Cardiac fibroblast (primary cell): ENCODE measurements around the gene CSNK1E.

Experiments
- DNase-seq, 2 donors: peaks; one replicate each; pipeline versions ENCODE4 v3.0.0 to v3.0.0-alpha.2; 2010; ENCODE audit warnings: low read depth in 2 of 2
- H3K4me3 ChIP-seq, 2 donors: replicated peaks in 1 of 2; 1 replicate in 1 of 2; 2 replicates in 1 of 2; pipeline ENCODE4 v1.5.1; 2011; ENCODE audit warnings: low read depth in 2 of 2, low read length in 2 of 2, mild to moderate bottlenecking in 2 of 2, moderate library complexity in 1 of 2
- TF ChIP-seq, protein P1 (sequence below): IDR thresholded peaks from one replicate; pipeline ENCODE4 v1.5.1; 2011; ENCODE audit warnings: low read depth, mild to moderate bottlenecking, low read length, inconsistent platforms

Gene CSNK1E

GRCh38 chr22:38266120-38266519, 51.1 kb downstream of the CSNK1E start:
- TF ChIP-seq, protein P1, sequence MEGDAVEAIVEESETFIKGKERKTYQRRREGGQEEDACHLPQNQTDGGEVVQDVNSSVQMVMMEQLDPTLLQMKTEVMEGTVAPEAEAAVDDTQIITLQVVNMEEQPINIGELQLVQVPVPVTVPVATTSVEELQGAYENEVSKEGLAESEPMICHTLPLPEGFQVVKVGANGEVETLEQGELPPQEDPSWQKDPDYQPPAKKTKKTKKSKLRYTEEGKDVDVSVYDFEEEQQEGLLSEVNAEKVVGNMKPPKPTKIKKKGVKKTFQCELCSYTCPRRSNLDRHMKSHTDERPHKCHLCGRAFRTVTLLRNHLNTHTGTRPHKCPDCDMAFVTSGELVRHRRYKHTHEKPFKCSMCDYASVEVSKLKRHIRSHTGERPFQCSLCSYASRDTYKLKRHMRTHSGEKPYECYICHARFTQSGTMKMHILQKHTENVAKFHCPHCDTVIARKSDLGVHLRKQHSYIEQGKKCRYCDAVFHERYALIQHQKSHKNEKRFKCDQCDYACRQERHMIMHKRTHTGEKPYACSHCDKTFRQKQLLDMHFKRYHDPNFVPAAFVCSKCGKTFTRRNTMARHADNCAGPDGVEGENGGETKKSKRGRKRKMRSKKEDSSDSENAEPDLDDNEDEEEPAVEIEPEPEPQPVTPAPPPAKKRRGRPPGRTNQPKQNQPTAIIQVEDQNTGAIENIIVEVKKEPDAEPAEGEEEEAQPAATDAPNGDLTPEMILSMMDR: no peak
- no peak overlapping the region for H3K4me3 ChIP-seq
- peak in 1 of 2 donors; percentile 60 for DNase-seq

DNA sequence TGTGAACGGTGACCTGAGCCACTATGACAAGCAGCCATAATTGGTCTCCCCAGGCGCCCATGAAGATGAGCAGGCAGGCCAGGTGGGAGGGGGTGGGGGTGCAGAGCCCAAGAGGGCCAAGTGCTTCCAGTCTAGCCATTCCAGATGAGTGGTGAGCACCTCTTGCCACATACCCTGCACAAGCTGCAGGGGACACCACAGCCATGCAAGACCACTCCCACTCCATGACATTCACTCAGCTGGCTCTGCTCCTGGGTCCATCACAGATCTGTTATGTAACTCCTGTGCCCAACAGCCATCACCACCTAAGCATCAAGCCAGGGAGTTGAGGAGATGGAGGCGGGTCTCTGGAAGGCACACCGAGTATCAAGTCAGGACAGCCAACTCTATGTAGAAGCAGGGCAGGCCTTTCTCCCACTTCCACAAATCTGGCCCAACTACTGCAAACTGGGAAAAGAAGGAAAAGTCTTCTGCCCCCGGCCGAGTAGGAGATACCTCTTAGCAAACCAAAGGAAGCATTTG, 52.9 kb downstream of the CSNK1E start:
- no peak for DNase-seq
- no peak overlapping the region for H3K4me3 ChIP-seq
- TF ChIP-seq, protein P1: no peak

GRCh38 chr22:38262051-38262795, 55.0 kb downstream of the CSNK1E start:
- peak; percentile 30 to 50 for DNase-seq

DNA sequence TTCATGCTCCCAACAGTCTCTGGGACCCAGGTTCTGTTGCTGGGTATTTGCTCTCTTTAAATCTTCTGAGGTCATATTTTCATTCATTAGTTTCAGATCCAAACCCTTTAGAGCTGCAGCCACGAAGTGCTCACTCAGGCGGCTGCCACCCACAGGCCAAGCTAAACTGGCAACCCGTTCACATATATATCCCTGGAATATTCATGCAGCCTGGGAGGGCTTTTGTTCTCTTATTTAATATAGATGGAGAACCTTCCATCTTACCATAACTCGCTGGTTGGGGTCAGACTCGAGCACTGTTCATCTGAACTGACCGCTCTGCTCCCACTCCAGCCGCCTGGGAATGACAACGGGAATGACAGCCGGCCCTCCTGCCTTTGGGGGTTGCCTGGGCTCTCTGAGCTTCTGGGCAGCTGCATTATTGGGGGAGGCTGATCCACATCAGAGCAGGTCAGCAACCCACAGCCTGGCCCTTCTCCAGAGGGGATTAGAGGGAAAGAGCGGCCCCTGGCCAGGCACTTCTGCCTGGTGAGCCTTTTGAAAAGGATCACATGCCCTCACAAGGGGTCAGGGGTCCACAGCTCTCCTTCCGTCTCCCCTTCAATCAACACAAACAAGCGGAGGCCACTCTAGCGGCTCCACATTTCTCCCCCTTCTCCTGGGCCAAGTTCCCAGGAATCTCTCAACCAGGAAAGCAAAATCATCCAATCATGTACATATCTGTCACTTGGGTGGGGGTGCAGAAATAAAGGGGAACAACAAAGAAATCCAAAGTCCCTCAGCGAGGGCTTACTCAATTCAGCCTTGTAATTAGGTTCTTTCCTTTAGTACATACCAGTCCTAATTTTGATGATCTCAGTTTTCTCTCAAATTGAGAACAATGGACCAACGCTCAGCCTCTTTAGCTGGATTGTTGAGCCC, 56.2 kb downstream of the CSNK1E start:
- peak; percentile 24 to 44 for DNase-seq
- TF ChIP-seq, protein P1: no peak
- H3K4me3 ChIP-seq: peak overlapping the region in 1 of 2 donors; percentile 8

More at GRCh38 chr22:38262051-38262795, 55.0 kb downstream of the CSNK1E start:
- TF ChIP-seq, protein P1: peak; percentile 70
- H3K4me3 ChIP-seq: no peak overlapping the region

- H3K4me3 ChIP-seq: no peak overlapping the region
- no peak for DNase-seq
- TF ChIP-seq, protein P1: no peak
Observed at GRCh38 chr22:38259370-38259769, 57.9 kb downstream of the CSNK1E start.

DNA sequence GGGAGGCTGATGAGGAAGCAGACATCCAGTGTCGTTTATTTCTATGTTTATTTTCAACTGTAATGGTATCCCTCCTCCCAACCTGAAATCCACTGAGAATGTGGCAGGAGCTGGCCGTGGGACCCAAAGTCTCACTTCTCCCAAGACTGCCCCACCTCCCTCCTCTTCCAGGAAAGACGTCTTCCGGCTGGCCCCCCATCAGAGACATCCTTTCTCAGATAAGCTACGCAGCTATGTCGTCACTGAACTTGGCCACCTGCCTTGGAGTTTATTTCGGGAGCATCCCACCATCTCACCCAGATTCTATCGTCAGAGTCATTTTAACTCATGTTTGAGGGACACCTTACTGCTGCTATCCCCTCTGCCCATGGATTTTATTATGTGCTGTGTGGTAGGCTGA, 58.3 kb downstream of the CSNK1E start:
- peak; percentile 70 to 93 for DNase-seq
- no peak overlapping the region for H3K4me3 ChIP-seq
- TF ChIP-seq, protein P1: no peak
